NCI-H2029 treated with DMSO at 0.1 percent for 48 hours (cell line): ENCODE results near the gene C21orf91.
"Not testable (repeated sequence)": the region's sequence is repeated elsewhere in the genome, so short reads cannot be mapped to it uniquely, and the experiment has no call there.

ENCODE experiments used
- DNase-seq: peaks from one replicate; lab custom pipeline; 2025; lab: John Stamatoyannopoulos, UW

Gene C21orf91

DNA sequence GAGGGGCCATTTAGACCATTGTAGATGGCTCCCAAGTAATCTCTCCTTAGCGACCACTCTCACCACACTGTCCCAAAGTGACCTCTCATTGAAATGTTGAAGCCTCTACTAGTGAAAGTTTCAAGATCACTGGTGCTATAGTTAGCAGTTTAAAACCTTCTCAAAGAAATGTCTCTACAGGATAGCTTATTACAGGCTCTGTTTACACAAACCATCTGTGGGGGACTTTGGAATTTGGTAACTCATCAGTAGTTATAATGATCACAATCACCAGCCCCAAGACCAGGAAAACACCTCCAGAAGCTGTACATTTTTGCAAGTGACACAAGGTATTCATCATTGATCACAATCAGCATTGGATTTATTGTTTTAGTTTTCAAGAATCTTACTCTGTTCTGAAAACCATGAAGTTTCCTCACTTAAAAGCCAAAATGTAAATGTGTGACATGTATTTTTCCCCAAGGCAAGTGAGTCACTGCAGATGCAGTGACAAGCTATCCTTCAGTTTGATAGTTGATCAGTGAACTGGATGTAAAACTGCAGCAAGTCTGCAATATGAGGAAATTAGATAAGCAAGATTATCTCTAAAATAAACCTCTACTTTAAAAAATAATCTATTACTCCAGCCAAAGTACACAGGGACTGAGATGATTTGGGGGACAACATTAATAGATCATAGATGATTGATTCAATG lies 41.9 kb downstream of the C21orf91 start:
- DNase-seq, result no peak

DNA sequence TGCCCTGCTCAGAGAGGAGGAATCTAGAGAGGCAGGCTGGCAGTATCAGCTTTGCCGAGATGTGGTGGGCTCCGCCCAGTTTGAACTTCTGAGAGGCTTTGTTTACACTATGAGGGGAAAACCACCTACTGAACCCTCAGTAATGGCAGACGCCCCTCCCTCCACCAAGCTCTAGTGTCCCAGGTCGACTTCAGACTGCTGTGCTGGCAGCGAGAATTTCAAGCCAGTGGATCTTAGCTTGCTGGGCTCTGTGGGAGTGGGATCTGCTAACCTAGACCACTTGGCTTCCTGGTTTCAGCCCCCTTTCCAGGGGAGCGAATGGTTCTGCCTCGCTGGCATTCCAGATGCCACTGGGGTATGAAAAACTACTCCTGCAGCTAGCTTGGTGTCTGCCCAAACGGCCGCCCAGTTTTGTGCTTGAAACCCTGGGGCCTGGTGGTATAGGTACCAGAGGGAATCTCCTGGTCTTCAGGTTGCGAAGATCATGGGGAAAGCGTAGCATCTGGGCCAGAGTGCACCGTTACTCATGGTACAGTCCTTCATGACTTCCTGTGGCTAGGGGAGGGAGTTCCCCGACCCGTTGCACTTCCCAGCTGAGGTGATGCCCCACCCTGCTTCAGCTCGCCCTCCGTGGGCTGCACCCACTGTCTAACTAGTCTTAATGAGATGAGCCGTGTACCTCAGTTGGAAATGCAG lies 43.6 kb downstream of the C21orf91 start:
- DNase-seq, result no peak

DNA sequence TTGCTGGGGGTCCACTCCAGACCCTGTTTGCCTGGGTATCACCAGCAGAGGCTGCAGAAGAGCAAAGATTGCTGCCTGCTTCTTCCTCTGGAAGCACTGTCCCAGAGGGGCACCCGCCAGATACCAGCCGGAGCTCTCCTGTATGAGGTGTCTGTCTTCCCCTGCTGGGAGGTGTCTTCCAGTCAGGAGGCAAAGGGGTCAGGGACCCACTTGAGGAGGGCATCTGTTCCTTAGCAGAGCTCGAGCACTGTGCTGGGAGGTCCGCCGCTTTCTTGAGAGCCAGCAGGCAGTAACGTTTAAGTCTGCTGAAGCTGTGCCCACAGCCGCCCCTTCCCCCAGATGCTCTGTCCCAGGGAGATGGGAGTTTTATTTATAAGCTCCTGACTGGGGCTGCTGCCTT lies 44.1 kb downstream of the C21orf91 start:
- not testable (repeated sequence) for DNase-seq

DNA sequence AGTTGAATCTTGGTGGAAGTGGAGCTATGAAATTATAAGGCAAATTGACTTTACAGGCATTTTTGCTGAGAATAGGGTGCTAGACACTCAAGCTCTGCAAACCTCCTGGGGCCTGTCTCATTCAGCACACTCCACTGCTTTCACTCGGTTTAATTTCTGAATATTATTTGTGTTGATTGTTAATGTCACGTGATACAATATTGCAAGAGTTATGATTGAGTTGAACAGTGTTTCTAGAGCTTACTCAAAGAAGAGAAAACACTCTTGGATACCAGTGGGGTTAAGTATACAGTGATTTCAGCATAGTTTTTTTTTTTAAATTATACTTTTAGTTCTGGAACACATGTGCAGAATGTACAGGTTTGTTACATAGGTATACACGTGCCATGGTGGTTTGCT lies 49.7 kb downstream of the C21orf91 start:
- DNase-seq, result no peak

DNA sequence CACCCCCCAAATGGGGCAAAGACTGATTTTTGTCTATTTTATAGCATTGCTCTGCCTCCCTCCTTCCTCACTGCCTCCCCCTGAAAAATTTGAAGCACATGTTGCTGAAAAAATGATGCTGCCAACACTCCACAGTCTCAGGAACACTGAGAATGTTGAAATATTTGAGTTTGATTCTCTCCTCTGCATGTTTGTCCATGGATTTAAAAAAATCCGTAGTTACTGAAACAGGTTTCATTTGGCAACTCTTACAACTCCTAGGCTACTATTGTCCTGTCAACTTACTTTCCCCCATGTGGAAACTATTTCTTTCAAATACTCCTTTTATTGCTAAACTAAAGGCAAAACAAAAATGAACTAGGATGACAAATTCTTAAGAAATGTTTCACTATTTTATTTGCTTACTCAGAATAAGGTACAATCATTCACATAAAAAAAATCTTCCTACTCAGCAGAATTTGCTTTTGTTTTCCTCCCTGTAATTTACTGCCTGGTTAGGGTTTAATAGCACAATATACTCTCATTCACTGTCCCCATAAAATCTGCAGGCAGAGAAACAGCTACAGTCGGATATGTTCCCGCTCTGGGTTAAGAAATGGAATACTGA lies 50.2 kb downstream of the C21orf91 start:
- no peak for DNase-seq

DNA sequence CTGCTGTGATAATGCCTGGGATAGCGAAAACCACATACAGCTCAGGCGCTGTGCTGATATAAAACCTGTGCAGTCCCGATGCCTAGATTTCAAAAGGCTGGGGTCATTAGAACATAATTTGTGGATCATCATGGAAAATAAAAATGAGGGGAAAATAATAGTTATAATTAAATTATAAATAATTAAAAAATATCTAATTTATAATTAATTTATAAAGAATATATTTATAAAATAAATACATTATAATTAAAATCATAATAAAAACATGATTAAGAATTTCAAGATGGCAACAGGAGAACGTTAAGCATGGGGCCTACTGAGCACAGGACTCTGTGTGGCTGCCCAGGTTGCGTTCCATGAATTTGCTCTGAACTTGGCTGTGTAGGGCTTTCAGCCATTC lies 53.9 kb downstream of the C21orf91 start:
- no peak for DNase-seq

DNA sequence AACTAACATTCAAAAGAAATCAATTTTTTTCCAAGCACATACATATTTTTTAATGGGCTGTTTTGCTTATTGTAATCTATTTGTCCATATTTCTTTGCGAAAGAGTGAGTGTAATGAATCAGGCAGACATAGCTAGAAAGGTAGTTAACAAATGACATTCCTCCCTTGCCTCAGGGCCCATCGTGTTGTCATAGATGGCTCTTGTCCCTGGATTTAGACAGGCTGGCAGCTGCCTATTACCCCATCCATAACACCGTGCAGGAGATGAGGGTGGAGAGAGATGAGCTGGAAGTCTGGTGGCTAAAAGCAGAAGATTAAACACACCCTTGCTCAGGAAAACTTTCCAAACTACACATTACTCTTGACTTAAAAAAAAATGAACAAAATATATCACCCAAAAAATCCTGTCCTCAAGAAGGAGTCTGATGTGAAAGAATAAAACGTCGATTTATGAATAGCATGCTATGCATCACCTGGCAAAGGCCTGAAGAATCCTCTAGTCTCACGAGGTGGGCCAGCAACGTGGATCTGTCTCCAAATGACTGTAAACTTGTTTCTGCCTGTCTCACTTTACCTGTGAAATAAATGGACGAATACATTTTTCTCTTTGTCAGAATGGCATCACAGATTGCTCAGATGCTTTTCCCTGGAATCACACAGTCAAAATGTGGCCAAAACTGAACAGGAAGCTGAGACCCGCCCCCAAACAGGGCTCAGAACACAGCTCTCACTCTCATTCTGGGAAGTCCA lies 55.7 kb downstream of the C21orf91 start:
- DNase-seq, result no peak

DNA sequence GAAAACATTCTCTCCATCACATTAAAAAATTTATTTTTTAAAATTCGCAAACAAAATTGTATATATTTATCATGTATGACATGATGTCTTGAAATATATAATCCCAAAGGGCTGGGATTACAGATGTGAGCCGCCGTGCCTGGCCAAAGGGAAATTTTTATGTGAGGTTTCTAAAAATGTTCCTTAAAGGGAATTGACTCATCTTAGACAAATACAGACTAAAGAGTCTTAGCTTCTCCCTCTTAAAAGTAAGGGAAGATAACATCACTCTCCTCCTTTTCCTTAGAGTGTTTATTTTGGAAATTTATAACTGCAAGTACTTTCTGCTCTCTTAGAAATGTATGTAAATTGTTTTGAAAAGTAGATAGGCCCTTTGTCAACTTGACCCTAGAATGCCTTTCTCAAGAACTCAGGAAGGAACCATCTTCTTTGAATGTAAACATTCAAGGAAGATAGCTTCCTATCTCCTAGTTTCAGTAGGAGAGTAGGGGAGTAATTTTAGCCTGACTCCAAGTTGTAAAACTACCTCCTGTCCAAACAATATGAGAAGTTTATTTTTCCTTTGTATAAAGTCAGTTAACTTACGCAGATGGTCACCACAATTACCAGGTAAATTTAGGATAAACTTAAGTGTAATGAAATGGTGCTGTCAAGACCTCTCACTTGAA lies 59.5 kb downstream of the C21orf91 start:
- no peak for DNase-seq

DNA sequence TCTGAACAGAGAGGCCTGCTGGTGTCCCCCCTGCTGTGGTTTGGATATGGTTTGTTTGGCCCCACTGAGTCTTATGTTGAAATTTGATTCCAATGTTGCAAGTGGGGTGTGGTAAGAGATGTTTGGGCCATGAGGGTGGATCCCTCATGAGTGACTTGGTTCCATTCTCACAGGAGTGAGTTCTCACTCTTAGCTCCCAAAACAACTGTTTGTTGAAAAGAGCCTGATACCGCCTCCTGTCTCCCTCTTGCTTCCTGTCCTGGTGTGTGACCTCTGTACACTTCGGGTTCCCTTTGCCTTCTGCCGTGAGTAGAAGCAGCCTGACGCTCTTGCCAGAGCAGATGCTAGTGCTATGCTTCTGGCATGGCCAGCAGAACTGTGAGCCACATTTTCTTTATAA lies 60.5 kb downstream of the C21orf91 start:
- no peak for DNase-seq

DNA sequence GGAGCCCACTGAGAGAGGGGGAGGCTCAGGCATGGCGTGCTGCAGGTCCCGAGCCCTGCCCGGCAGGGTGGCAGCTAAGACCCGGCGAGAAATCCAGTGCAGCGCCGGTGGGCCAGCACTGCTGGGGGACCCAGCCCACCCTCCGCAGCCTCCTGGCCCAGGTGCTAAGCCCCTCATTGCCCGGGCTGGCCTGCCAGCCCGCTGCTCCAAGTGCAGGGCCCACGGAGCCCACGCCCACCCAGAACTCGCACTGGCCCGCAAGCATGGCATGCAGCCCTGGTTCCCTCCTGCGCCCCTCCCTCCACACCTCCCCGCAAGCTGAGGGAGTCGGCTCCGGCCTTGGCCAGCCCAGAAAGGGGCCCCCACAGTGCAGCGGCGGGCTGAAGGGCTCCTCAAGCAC lies 61.5 kb downstream of the C21orf91 start:
- DNase-seq, result no peak

DNA sequence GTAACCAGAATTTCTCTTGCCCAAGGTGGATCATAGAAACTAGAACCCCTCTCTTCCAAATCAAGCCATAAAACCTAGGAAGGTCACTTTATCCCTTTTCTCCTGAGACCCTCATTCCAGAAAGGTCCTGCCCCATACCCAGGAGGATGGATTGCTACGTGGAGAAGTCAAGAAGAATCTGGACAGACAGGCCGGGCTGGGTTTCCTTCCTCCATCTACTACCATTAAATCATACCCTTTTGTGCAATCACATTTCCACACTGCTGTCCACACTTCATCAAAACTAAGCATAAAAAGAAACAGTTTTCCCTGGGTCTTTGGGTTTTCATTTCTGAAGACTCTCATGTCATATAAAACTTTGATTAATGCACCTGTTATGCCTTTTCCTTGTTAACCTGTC lies 65.4 kb downstream of the C21orf91 start:
- DNase-seq, result no peak

DNA sequence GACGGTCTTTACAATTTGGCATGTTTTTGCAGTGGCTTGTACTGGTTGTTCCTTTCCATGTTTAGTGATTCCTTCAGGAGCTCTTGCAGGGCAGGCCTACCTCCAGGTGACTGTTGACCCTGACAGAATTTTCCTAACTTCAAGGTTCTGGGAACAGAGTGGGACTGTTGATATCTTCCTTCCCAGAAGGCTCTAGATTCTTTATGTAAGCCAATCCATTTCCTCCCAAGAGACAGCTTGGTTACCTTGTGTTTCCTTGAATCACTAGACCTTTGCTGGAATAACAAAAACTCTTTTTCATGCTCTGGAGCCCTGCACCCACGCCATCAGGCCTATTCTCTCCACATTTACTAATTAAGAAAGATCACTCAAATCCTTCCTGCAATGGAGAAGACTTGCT lies 67.0 kb downstream of the C21orf91 start:
- DNase-seq, result no peak

DNA sequence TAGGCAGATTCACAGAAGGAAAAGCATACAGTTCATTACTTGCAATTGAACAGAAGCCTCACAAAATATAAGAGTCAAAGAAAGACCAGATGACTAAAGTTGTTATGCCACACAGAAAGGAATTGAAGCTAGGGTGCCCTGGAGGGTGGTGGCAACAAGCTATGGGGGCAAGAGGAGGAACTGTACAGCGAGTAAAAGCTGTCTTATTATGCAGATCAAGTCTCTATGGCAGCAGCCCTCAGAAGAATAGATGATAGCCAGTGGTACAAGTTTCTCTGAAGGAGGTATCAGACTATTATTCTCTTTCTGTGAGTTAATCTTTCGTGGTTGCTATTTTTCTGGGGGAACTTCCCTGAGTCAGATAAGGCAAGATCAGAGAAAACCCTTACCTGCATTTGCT lies 72.2 kb downstream of the C21orf91 start:
- no peak for DNase-seq

DNA sequence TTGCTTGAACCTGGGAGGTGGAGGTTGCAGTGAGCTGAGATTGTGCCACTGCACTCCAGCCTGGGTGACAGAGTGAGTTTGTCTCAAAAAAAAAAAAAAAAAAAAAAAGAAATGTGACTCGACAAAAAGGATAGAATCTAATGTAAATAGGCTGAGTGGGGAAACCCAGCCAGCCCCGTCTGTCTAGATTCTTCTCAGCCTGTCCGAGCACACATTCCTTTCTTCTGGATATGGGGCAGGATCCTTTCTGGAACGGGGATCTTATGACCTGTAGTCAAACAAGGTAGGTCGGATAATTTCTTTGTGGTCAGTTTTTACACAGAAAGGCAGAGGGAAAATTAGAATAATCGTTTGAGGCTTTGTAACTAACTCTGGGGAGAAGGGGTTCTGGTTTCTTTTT lies 74.1 kb downstream of the C21orf91 start:
- no peak for DNase-seq

DNA sequence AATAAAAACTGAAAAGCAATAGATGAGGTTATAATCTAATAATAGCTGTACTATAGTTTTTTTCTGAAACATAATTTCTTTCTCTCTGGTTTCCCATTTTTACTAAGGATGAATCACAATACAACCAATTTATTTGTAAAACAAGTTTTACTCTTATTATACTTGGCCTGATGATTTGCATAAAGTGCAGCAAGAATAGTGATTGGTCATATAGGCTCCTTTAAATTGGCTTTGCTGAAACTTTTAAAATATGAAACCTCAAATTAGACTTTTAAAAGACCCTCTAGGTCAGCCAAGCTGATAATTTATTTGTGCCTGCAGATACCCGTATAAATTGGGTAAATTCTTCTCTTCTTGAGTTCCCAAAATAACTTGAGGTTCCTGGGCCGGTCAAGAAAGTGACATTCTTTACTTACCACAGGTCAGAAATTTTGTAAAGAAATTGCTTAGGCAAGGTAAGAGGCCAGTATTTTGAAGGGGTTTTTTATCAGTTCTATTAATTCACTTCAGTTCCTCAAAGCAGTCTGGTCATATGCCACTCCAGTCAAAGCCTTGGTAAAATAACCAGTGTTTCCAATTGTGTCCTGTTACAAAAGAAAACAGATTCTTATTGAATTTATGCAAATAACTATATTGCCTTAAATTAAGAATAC lies 76.1 kb downstream of the C21orf91 start:
- no peak for DNase-seq

DNA sequence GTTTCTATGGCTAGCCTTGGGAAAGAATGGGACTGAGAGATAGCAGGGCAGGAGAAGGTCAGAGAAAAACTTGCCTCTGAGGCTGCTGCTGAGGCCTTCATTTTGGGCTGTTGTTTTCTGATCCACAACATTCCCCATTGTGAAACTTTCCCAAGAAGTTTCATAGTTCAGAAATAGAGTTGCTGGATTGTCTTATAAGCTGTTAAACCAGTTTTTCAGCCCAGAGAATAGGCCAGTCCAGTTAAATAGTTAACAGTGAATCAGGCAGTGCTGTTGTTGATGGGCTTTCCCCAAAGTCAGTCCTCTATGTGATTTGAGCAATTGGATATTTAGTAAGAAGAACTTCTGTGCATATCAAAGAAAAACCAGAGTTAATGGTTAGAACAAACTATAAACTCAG lies 77.0 kb downstream of the C21orf91 start:
- no peak for DNase-seq
